GM18526 (cell line): ENCODE measurements around the gene ASB10.

Experiments used
- POLR2A ChIP-seq: IDR thresholded peaks from 3 replicates; pipeline ENCODE4 v1.6.1; 2011; ENCODE audit not compliant: insufficient read length; ENCODE audit errors: extremely low read depth

The ASB10 gene

DNA sequence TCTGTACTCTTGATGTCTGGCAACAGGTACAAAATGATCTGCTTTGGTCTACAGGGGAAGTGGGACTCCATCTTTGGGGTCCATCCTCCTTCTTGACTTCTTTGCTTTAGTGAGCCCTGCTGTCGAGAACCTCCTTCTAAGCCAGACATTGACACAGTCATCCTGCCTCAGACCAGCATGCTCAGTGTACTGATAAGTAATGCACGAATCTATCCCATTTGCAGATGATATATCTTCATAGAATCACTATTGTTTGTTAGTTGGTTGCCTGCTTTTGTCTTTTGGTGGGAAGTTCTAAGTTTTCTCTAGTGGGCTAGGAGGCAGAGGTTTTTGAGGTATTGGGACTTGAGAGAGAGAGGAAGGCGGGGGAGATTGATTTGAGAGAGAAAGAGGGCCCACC is 14.3 kb upstream of the ASB10 start:
- no peak for TF ChIP-seq POLR2A

DNA sequence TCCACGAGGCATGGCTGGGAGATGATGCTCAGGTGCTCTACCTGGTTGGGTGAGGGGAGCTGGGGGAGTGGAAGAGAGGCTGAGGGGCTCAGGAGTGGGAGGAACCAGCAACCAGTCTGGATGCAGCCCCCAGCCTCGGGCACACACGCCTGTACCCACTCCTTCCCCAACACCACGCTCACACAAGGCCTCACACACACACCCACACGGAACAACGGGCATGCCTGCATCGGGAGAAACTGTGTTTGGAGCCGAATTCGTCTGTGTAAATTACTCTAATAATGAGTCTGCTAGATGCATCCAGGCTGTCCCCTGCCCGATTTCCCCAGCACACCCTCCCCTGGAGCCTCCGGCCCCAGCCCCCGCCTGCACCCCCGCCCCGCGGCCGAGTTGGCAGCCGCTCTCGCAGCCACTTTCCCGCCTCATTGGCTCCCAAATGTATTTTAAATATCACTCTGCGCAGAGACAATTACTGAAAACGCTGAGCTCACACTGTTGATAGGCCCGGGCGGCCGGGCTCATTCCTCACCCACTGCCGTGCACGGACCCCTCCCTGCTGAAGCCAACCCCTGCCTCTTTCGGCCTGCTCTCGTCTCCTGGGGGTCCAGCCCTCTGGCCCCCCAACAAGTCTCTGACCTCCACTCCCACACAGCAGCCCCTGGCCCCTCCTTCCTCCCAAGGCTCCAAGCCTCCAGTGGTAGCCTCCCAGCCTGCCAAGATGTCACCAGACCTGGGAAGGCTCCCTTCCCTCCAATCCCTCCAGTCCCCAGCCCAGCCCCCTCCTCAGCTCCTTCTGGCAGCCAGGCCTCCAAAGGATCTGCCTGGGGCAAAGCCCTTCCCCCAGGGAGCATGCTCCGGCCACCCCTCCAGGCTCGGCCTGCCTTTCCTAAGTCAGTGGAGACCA is 12.1 kb upstream of the ASB10 start:
- no peak for TF ChIP-seq POLR2A

GRCh38 chr7:151197932-151198331 is 10.9 kb upstream of the ASB10 start:
- no peak for TF ChIP-seq POLR2A

DNA sequence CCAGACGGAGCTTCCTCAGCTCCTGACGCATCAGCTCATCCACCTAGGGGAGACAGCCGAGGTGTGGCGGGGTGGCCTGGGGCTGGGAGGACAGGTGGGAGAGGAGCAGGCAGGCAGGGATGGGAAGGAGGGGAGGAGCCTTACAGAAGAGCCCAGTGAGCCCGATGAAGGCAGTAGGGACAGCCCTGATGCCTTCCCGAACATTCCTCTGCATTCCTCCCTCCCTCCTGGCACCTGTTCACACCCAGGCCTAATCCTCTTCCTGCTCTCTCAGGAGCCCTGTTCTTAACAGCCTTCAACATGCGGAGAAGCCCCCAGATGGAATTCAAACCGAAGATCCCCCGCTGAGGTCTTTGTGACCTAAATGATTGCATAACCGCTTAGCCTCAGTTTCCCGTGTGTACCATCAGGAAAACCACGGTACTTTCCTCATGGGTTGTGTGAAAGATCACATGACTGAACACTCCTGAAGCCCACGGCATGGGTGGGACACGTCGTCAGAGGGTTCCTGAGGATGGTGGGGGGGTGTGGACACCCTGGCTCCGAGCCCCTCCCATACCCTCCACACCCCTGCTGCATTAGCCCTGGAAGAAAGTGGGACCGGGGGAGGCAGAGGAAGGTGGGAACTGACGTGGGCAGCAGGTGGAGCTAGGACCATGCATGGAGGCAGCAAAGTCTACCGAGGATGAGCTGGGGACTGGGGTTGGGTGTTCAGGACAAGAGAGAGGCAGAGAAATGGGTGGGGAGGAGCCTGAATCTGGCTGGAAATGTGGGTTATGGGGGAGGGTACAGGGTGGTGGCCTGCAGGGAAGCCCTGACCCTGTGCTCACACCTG is 8.8 kb upstream of the ASB10 start:
- no peak for TF ChIP-seq POLR2A

DNA sequence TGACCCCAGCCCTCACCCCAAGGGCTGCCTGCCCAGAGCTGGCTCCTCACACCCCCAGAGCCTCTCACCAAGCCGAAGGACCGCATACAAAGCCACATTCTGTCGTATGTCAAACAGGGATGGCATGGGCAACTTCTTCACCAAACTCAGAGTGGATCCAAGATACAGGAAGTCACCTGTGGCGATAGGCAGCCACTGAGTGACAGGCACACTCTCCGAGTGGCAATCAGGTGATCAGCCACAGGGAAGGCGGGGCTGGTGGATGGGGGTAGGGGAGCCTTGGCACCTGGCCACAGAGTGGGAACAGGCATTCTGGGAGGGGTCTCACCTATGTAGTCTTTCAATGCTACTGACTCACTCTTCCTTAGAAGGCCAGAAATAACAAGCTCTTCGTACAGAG is 7.1 kb upstream of the ASB10 start:
- no peak for TF ChIP-seq POLR2A

DNA sequence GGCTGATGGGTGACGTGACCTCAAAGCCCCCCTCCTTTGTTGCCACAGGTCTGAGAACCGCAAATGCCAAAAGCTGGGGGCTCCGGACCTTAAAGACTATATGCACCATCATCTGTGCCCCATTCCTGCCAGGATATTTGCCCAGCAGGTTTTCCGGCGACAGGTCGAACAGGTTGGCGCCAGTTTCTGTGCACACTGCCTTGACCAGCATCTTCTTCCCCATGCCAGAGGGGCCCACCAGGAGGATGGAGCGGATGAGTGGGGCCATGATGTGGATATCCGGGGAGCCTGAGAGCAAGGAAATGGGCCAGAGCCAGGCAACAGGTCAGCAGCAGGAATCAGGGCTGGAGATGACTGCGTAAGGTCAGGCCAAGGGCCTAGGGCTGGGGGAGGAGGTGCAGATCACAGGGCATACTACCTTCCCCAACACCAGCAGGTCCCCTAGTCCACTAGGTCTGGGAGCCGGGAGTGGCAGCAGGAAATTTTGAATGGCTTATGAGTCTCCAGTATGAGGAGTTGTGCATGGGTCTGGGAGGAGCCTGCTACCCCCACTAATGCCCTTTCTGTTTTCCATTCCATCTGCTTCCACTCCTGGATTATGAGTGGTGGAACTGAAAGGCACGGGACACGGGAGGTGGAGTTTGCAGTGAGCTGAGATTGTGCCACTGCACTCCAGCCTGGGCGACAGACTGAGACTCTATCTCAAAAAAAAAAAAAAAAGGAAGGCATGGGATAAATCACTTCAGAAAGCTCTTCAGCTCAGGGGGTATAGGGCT is 6.3 kb upstream of the ASB10 start:
- TF ChIP-seq POLR2A = no peak

DNA sequence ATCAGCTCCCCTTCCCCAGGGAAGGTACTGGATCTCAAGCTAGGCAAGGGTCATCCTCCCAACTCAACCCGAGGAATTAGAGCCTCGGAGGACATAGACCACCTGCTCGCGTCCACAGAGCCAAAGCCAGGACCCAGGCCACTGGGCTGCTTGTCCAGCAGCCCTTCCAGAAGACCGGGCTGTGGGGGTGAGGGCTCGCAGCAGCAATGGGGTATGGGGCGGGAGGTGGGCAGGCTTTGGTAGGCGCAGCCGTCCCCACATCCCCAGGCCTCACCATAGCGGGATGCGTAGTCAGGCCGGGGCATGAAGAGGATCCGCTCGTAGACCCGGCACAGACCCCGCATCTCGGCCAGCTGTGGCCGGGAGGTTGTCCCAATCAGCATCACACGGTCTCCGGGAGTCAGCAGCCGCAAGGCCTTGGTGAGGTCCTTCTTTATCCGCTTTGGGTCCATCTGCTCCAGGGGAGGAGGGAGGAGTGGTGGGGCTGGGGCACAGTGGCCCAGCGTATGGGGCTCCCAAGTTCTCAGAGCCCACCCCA is 5.0 kb upstream of the ASB10 start:
- TF ChIP-seq POLR2A = no peak

DNA sequence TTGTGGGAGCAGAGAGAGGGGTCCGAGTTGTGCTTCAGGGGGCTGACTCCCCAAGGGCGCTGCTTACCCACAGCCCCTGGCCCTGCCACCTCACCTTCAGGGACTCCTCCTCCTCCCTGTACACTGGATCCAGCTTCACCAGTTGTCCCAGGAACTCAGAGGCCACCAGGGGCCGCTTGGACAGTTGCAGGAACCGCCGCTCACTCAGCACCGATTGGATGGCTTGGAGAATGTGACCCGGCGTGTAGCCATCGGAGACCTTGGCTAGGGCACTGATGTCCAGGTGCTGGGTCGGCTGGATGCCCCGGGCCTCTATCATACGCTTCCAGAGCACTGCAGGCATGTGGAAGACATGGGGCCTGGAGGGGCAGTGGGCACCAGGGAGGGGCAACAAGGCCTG is 4.5 kb upstream of the ASB10 start:
- TF ChIP-seq POLR2A = no peak

DNA sequence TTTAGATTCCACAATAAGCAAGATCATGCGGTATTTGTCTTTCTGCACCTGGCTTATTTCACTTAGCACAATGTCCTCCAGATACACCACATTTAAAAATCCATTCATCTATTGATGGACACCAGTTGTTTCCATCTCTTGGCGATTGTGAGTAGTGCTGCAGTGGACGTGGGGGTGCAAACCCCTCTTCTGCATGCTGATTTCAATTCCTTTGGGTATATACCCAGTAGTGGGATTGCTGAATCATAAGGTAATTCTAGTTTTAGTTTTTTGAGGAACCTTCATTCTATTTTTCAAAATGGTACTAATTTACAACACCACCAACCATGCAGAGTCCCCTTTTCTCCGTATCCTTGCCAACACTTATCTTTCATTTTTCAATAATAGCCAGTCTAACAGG is 2.0 kb upstream of the ASB10 start:
- TF ChIP-seq POLR2A = no peak

GRCh38 chr7:151188252-151188542 is 1.1 kb upstream of the ASB10 start:
- TF ChIP-seq POLR2A = no peak

- no peak for TF ChIP-seq POLR2A
Measured at GRCh38 chr7:151187409-151188251, 580 bp upstream of the ASB10 start.

GRCh38 chr7:151185762-151186639 is 1.0 kb downstream of the ASB10 start:
- TF ChIP-seq POLR2A = no peak

DNA sequence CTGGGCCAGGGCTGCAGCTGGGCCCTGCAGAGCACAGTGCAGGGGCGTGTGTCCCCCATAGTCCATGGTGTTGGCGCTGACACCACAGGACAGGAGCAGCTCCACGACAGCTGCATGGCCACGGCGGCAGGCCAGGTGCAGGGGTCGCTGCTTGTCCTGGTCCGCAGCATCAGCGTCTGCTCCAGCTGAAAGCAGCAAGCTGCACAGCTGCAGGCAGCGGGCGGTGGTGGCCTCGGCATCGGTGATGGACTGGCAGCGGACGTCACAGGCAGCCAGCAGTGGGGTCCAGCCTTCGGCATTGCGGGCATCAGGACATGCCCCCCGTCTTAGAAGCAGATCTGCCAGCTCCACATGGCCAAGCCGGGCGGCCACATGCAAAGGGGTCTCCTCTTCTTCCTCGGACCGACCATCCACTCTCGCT is 6.0 kb downstream of the ASB10 start:
- TF ChIP-seq POLR2A = no peak

DNA sequence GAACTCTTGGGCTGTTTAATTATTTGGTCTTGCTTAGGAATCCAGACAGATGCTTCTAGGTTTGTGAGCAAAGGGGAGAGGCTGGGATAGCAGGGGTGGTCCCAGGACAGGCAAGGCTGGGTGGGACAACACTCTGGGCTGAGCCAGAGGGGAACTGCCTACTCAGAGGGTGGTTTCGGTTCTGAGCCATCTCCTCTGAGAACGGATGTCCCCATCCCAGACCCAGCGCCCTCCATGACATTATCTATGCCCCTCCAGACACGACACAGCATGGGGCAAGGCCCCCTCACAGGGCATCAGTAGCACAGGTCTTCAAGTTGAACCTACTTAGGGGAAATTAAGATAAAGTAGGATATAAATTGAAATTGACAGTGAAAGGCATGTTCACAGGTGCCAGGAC is 7.1 kb downstream of the ASB10 start:
- no peak for TF ChIP-seq POLR2A

DNA sequence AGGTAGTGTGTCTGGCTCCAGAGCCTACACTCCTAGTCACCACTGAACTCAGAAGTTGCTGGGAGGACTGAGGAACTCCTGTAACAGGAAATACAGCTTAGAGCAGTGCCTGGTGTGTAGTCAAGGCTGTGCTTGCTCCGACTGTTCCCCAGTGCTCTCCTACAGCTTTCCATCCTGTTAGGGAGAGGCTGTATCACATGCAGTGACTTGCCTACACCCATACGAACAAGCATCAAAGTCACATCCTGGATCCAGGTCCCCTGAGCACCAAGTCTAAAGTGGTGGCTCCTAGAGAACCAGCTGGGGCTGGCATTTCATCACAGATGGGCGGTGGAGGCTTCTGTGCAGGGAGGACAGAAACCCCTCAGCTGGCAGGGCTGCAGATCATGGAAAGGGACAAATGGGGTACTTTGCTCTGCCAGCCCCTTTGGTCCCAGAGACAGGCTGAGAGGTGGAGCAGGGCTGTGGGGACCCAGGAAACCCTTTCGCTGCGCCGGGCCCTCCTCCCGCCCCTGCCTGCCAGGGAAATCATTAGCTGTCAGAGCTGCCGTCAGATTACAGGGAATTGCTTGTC is 7.7 kb downstream of the ASB10 start:
- TF ChIP-seq POLR2A = no peak
